ENCODE measurements around the gene KDM2B. TPM values are rescaled to one million over a fixed set of nuclear protein-coding genes. Genes with fewer than 3 reads are reported as not detected.
A peak's percentile ranks its signal among the peaks of the same experiment; 100 is the strongest.

The KDM2B gene
- 10 to 100 TPM; 15.7 to 23.5 TPM for polyA plus RNA-seq

DNA sequence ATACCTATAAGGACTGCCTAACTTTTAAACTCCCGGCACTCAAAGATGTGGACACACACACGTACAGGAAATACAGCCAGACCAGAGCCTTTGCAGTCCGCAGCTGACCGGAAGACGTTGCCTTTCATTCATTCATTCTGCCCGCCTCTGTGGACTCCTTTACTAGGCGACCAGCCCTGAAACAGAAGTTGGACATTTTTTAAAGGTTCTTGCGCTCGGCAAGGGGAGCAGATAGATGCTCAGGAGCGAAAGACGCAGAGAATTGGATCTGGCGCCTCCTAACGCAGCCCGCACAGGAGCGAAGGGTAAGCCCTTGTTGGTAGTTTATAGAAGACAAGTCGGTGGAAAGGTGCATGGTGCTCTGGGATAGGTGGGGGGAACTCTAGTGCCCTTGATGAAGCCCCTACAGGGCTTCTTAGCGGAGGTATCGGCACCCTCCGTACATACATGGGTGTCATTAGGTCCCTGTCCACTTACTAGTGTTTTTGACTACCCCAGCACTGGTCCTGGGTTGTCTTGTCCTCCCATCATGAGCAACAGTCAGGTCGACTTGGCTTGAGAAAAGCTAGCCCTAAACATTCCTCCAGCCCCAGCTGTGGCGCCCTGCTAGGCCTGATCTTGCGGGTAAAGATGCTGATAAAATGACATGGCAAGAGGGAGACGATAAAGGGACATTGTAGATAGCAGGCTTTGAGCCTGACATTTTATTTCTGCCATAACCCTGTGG is at the start of gene KDM2B:
Gene KDM2B, minus strand, starts transcription at position 65 of the 727 bp plus-strand sequence. CDS start 112 bp downstream, outside the sequence.
- Histone ChIP-seq H3K4me3 (ENCODE audit: low read depth in 1 of 2, low read length in 2 of 2) (peak within 1 kb of the TSS; percentile 47 to 73), H3K27ac (ENCODE audit: low read depth in 2 of 2, low read length in 1 of 2) (peak within 1 kb of the TSS; percentile 78 to 87), H3K4me1 (ENCODE audit: control insufficient read depth in 2 of 2, insufficient read depth in 2 of 2, low read length in 1 of 2) (peaks cover 3 to 5% of the 10 kb centered on the region in 2 donors), H3K9me3 (ENCODE audit: control insufficient read depth in 2 of 2, insufficient read depth in 1 of 2, low read depth in 1 of 2, low read length in 1 of 2) (no peaks in the 10 kb centered on the region), H3K27me3 (ENCODE audit: control insufficient read depth in 1 of 2, insufficient read depth in 2 of 2, low read length in 2 of 2) (no peaks in the 10 kb centered on the region), H3K36me3 (ENCODE audit: control insufficient read depth in 2 of 2, insufficient read depth in 2 of 2, low read length in 1 of 2) (no peaks in the 10 kb centered on the region)
- WGBS, 2 donors, result 31 to 35% methylated on average over 23 of the region's 23 CpGs

DNA sequence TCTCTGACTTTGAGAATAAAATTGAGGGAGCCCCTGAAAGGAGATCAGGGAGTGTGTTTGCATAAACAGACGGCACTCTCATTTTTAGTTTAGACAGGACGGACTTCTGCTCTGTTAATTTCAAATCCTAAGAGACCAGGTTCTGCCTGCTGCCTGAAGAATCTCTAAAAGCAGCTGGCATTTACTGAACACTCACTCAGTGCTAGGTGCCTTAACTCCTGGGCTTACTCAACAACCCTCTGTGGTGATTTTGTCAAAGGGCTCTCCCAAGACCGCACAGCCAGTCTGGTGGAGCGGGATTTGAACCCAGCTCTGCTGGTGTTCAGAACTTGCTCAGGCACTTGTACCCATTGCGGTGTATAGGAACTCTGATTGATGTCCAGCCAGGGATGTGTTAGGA is 47.7 kb upstream of the KDM2B start:
- Histone ChIP-seq H3K27me3 (ENCODE audit: control insufficient read depth in 1 of 2, insufficient read depth in 2 of 2, low read length in 2 of 2) (no peaks in the 10 kb centered on the region), H3K4me3 (ENCODE audit: low read depth in 1 of 2, low read length in 2 of 2) (peak overlapping the region in 1 of 2 donors; percentile 73), H3K27ac (ENCODE audit: low read depth in 2 of 2, low read length in 1 of 2) (peak overlapping the region in 1 of 2 donors; percentile 27), H3K4me1 (ENCODE audit: control insufficient read depth in 2 of 2, insufficient read depth in 2 of 2, low read length in 1 of 2) (peaks cover 5 to 20% of the 10 kb centered on the region in 2 donors), H3K36me3 (ENCODE audit: control insufficient read depth in 2 of 2, insufficient read depth in 2 of 2, low read length in 1 of 2) (no peaks in the 10 kb centered on the region), H3K9me3 (ENCODE audit: control insufficient read depth in 2 of 2, insufficient read depth in 1 of 2, low read depth in 1 of 2, low read length in 1 of 2) (no peaks in the 10 kb centered on the region)
- WGBS, 2 donors, result 76 to 78% methylated on average over 5 of the region's 5 CpGs

GRCh38 chr12:121628037-121628436 is 47.2 kb upstream of the KDM2B start:
- Histone ChIP-seq H3K27me3 (ENCODE audit: control insufficient read depth in 1 of 2, insufficient read depth in 2 of 2, low read length in 2 of 2) (no peaks in the 10 kb centered on the region), H3K27ac (ENCODE audit: low read depth in 2 of 2, low read length in 1 of 2) (peak overlapping the region; percentile 90 to 92), H3K4me1 (ENCODE audit: control insufficient read depth in 2 of 2, insufficient read depth in 2 of 2, low read length in 1 of 2) (peaks cover 5 to 18% of the 10 kb centered on the region in 2 donors), H3K36me3 (ENCODE audit: control insufficient read depth in 2 of 2, insufficient read depth in 2 of 2, low read length in 1 of 2) (no peaks in the 10 kb centered on the region), H3K9me3 (ENCODE audit: control insufficient read depth in 2 of 2, insufficient read depth in 1 of 2, low read depth in 1 of 2, low read length in 1 of 2) (no peaks in the 10 kb centered on the region), H3K4me3 (ENCODE audit: low read depth in 1 of 2, low read length in 2 of 2) (peak overlapping the region; percentile 0 to 73)
- WGBS, 2 donors, result 32 to 33% methylated on average over 8 of the region's 8 CpGs

GRCh38 chr12:121626853-121627640 is 46.2 kb upstream of the KDM2B start:
- H3K27me3 ChIP-seq (ENCODE audit: control insufficient read depth in 1 of 2, insufficient read depth in 2 of 2, low read length in 2 of 2), result no peaks in the 10 kb centered on the region
- peaks cover 5 to 16% of the 10 kb centered on the region in 2 donors for H3K4me1 ChIP-seq (ENCODE audit: control insufficient read depth in 2 of 2, insufficient read depth in 2 of 2, low read length in 1 of 2)
- H3K4me3 ChIP-seq (ENCODE audit: low read depth in 1 of 2, low read length in 2 of 2), result peak overlapping the region; percentile 73 to 75
- no peaks in the 10 kb centered on the region for H3K36me3 ChIP-seq (ENCODE audit: control insufficient read depth in 2 of 2, insufficient read depth in 2 of 2, low read length in 1 of 2)
- no peaks in the 10 kb centered on the region for H3K9me3 ChIP-seq (ENCODE audit: control insufficient read depth in 2 of 2, insufficient read depth in 1 of 2, low read depth in 1 of 2, low read length in 1 of 2)
- WGBS, 2 donors, result 0 to 1% methylated on average over 45 to 53 of the region's 53 CpGs
- H3K27ac ChIP-seq (ENCODE audit: low read depth in 2 of 2, low read length in 1 of 2), result peak overlapping the region; percentile 90 to 92

DNA sequence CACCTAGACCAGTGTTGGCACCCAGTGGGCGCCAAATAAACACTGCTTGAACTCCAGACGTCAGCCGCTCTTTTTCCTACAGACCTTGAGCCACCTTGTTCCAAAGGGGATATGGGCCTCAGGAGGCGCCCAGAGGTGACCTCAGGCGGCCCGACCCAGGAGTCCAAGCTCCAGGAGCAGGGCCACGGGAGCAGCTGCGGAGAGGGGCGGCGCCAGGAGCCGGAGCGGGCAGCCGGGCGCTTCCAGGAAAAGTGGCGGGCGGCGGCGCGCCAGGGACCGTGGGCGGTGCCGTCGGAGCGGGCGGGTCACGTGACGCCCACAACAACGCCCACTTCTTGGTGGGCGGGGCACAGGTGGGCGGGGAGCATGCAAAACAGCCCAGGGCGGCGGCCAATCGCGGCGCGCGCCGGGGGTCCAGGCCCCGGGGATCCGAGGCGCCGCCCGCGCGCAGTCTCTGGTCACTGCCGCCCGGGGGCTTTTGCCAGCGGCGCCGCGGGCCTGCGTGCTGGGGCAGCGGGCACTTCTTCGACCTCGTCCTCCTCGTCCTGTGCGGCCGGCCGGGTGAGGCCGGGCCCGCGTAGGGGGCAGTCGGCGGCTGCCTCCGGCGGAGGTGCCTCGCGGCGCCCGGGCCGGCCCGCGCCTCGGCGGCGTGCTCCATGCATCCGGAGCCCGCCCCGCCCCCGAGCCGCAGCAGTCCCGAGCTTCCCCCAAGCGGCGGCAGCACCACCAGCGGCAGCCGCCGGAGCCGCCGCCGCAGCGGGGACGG is 45.4 kb upstream of the KDM2B start, which contains the start of gene ORAI1:
Gene ORAI1, plus strand, starts transcription at position 444 of the 766 bp plus-strand sequence.
- peak within 1 kb of the TSS; percentile 73 to 75 for H3K4me3 ChIP-seq (ENCODE audit: low read depth in 1 of 2, low read length in 2 of 2)
- H3K27ac ChIP-seq (ENCODE audit: low read depth in 2 of 2, low read length in 1 of 2), result peak within 1 kb of the TSS; percentile 90 to 92
- H3K4me1 ChIP-seq (ENCODE audit: control insufficient read depth in 2 of 2, insufficient read depth in 2 of 2, low read length in 1 of 2), result peaks cover 5 to 16% of the 10 kb centered on the region in 2 donors
- H3K9me3 ChIP-seq (ENCODE audit: control insufficient read depth in 2 of 2, insufficient read depth in 1 of 2, low read depth in 1 of 2, low read length in 1 of 2), result no peaks in the 10 kb centered on the region
- H3K27me3 ChIP-seq (ENCODE audit: control insufficient read depth in 1 of 2, insufficient read depth in 2 of 2, low read length in 2 of 2), result no peaks in the 10 kb centered on the region
- 0 to 1% methylated on average over 57 to 92 of the region's 92 CpGs for WGBS, 2 donors
- no peaks in the 10 kb centered on the region for H3K36me3 ChIP-seq (ENCODE audit: control insufficient read depth in 2 of 2, insufficient read depth in 2 of 2, low read length in 1 of 2)

DNA sequence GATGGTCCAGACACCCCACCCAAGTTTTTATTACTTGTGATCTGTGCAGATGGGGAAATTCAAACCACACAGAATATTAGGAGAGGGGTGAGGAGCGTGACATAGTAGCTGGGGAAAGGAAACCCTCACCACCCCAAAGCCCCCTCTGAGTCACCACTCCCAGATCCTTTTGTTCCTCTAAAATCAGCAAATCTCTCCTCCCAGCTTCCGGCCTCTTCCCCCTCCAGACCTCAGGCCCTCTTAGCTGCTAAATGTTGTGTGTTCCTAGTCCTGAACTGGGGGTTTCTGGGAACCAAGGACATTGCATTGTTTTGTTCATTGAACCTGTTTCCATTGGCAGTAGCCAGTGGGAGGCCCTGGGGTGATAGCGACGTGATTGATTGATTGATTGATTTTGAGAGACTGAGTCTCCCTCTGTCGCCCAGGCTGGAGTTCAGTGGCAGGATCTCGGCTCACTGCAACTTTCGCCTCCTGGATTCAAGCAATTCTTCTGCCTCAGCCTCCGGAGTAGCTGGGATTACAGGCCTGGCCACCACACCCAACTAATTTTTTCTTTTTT is 39.6 kb upstream of the KDM2B start:
- H3K9me3 ChIP-seq (ENCODE audit: control insufficient read depth in 2 of 2, insufficient read depth in 1 of 2, low read depth in 1 of 2, low read length in 1 of 2), result no peaks in the 10 kb centered on the region
- no peak overlapping the region for H3K4me3 ChIP-seq (ENCODE audit: low read depth in 1 of 2, low read length in 2 of 2)
- no peaks in the 10 kb centered on the region for H3K27me3 ChIP-seq (ENCODE audit: control insufficient read depth in 1 of 2, insufficient read depth in 2 of 2, low read length in 2 of 2)
- H3K4me1 ChIP-seq (ENCODE audit: control insufficient read depth in 2 of 2, insufficient read depth in 2 of 2, low read length in 1 of 2), result peaks cover 0 to 3% of the 10 kb centered on the region in 2 donors
- no peak overlapping the region for H3K27ac ChIP-seq (ENCODE audit: low read depth in 2 of 2, low read length in 1 of 2)
- 81 to 82% methylated on average over 8 of the region's 8 CpGs for WGBS, 2 donors
- H3K36me3 ChIP-seq (ENCODE audit: control insufficient read depth in 2 of 2, insufficient read depth in 2 of 2, low read length in 1 of 2), result no peaks in the 10 kb centered on the region

GRCh38 chr12:121618659-121619233 is 37.9 kb upstream of the KDM2B start:
- Histone ChIP-seq H3K4me1 (ENCODE audit: control insufficient read depth in 2 of 2, insufficient read depth in 2 of 2, low read length in 1 of 2) (no peaks in the 10 kb centered on the region), H3K9me3 (ENCODE audit: control insufficient read depth in 2 of 2, insufficient read depth in 1 of 2, low read depth in 1 of 2, low read length in 1 of 2) (no peaks in the 10 kb centered on the region), H3K27me3 (ENCODE audit: control insufficient read depth in 1 of 2, insufficient read depth in 2 of 2, low read length in 2 of 2) (no peaks in the 10 kb centered on the region), H3K36me3 (ENCODE audit: control insufficient read depth in 2 of 2, insufficient read depth in 2 of 2, low read length in 1 of 2) (no peaks in the 10 kb centered on the region), H3K27ac (ENCODE audit: low read depth in 2 of 2, low read length in 1 of 2) (no peak overlapping the region), H3K4me3 (ENCODE audit: low read depth in 1 of 2, low read length in 2 of 2) (no peak overlapping the region)
- WGBS, 2 donors, result 84 to 85% methylated on average over 5 of the region's 5 CpGs

DNA sequence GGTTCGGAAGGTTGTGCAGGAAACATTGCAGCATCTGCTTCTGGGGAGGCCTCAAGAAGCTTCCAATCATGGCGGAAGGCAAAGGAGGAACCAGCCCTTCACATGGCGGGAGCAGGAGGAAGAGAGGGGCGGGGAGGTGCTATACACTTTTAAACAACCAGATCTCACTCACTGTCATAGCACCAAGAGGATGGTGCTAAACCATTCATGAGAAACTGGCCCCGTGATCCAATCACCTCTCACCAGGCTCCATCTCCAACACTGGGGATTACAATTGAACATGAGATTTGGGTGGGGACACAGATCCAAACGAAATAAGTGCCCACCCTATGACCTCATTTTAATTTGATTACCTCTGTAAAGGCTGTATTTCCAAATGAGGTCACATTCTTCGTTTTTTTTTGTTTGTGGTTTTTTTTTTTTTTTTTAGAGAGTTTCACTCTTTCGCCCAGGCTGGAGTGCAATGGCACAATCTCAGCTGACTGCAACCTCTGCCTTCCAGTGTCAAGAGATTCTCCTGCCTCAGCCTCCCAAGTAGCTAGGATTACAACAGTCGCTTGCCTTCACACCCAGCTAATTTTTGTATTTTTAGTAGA is 34.1 kb upstream of the KDM2B start:
- no peaks in the 10 kb centered on the region for H3K36me3 ChIP-seq (ENCODE audit: control insufficient read depth in 2 of 2, insufficient read depth in 2 of 2, low read length in 1 of 2)
- peaks cover 0 to 2% of the 10 kb centered on the region in 2 donors for H3K4me1 ChIP-seq (ENCODE audit: control insufficient read depth in 2 of 2, insufficient read depth in 2 of 2, low read length in 1 of 2)
- no peaks in the 10 kb centered on the region for H3K9me3 ChIP-seq (ENCODE audit: control insufficient read depth in 2 of 2, insufficient read depth in 1 of 2, low read depth in 1 of 2, low read length in 1 of 2)
- 73 to 83% methylated on average over 9 of the region's 9 CpGs for WGBS, 2 donors
- no peak overlapping the region for H3K4me3 ChIP-seq (ENCODE audit: low read depth in 1 of 2, low read length in 2 of 2)
- no peak overlapping the region for H3K27ac ChIP-seq (ENCODE audit: low read depth in 2 of 2, low read length in 1 of 2)
- H3K27me3 ChIP-seq (ENCODE audit: control insufficient read depth in 1 of 2, insufficient read depth in 2 of 2, low read length in 2 of 2), result no peaks in the 10 kb centered on the region
